ENCODE results near the gene SP140. TPM values are rescaled to one million over a fixed set of nuclear protein-coding genes. Genes with fewer than 3 reads are reported as not detected.

The SP140 gene
- total RNA-seq, 1 donor from 2014 or later = 0.06 TPM

DNA sequence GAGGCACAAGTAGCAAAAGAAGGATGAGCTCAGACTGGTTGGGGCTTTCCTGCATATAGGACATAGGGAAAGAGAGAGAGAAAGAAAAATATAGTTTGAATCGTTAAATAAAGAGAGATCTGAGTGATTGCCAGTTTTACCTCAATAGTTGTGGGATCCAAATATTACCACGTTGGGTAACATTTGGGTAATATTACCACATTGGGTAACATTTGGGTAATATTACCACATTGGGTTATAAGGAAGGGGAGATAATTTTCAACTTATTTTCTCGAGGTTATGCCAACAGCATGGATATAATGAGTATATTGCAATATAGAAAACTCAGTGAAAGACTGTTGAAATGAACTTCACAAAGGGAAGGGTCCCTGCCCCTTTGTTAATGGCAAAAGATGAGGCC lies 20.7 kb downstream of the SP140 start:
- Histone ChIP-seq H3F3A (ENCODE audit: low read depth) (no peaks in the 10 kb centered on the region), H3K36me3 (no peaks in the 10 kb centered on the region), H3K27me3 (no peaks in the 10 kb centered on the region), H3K4me2 (no peak overlapping the region), H3K9me3 (ENCODE audit: low read depth) (no peaks in the 10 kb centered on the region), H3K79me2 (ENCODE audit: low read depth) (no peaks in the 10 kb centered on the region), H4K20me1 (ENCODE audit: low read depth) (no peaks in the 10 kb centered on the region), H3K4me3 (no peak overlapping the region), H3K4me1 (no peaks in the 10 kb centered on the region), H3K27ac (no peak overlapping the region), H2AFZ (replicated peaks) (no peak overlapping the region), H3K9ac (no peak overlapping the region)
- H3K4me1 Mint-ChIP-seq = no peaks in the 10 kb centered on the region
- H3K4me3 Mint-ChIP-seq = no peak overlapping the region
- no peaks in the 10 kb centered on the region for H3K36me3 Mint-ChIP-seq
- no peak overlapping the region for H3K27ac Mint-ChIP-seq
- no peaks in the 10 kb centered on the region for H3K27me3 Mint-ChIP-seq (ENCODE audit: insufficient read depth, low read depth)
- DNase-seq (ENCODE audit: low spot score) = no peak
- no peak for TF ChIP-seq EZH2phosphoT487 (IDR thresholded peaks at IDR 0.05)
- no peak for TF ChIP-seq EZH2 (IDR thresholded peaks at IDR 0.05)
- TF ChIP-seq, protein P1, sequence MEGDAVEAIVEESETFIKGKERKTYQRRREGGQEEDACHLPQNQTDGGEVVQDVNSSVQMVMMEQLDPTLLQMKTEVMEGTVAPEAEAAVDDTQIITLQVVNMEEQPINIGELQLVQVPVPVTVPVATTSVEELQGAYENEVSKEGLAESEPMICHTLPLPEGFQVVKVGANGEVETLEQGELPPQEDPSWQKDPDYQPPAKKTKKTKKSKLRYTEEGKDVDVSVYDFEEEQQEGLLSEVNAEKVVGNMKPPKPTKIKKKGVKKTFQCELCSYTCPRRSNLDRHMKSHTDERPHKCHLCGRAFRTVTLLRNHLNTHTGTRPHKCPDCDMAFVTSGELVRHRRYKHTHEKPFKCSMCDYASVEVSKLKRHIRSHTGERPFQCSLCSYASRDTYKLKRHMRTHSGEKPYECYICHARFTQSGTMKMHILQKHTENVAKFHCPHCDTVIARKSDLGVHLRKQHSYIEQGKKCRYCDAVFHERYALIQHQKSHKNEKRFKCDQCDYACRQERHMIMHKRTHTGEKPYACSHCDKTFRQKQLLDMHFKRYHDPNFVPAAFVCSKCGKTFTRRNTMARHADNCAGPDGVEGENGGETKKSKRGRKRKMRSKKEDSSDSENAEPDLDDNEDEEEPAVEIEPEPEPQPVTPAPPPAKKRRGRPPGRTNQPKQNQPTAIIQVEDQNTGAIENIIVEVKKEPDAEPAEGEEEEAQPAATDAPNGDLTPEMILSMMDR (IDR thresholded peaks at IDR 0.05) = no peak
- H3K9me3 Mint-ChIP-seq = no peaks in the 10 kb centered on the region

GRCh38 chr2:230250231-230250630 lies 24.7 kb downstream of the SP140 start:
- H3K27me3 Mint-ChIP-seq (ENCODE audit: insufficient read depth, low read depth) = no peaks in the 10 kb centered on the region
- H3K4me1 Mint-ChIP-seq = no peaks in the 10 kb centered on the region
- H2AFZ ChIP-seq (replicated peaks) = no peak overlapping the region
- H3K4me1 ChIP-seq = no peaks in the 10 kb centered on the region
- no peak overlapping the region for H3K4me3 ChIP-seq
- H3K27me3 ChIP-seq = no peaks in the 10 kb centered on the region
- H3F3A ChIP-seq (ENCODE audit: low read depth) = no peaks in the 10 kb centered on the region
- H3K36me3 Mint-ChIP-seq = no peaks in the 10 kb centered on the region
- H3K79me2 ChIP-seq (ENCODE audit: low read depth) = no peaks in the 10 kb centered on the region
- H3K9ac ChIP-seq = no peak overlapping the region
- no peaks in the 10 kb centered on the region for H3K9me3 ChIP-seq (ENCODE audit: low read depth)
- H3K4me3 Mint-ChIP-seq = no peak overlapping the region
- H3K9me3 Mint-ChIP-seq = no peaks in the 10 kb centered on the region
- no peak for TF ChIP-seq EZH2phosphoT487 (IDR thresholded peaks at IDR 0.05)
- TF ChIP-seq, protein P1 (IDR thresholded peaks at IDR 0.05) = no peak
- TF ChIP-seq EZH2 (IDR thresholded peaks at IDR 0.05) = no peak
- H4K20me1 ChIP-seq (ENCODE audit: low read depth) = no peaks in the 10 kb centered on the region
- H3K27ac ChIP-seq = no peak overlapping the region
- no peak overlapping the region for H3K27ac Mint-ChIP-seq
- H3K4me2 ChIP-seq = no peak overlapping the region
- no peak for DNase-seq (ENCODE audit: low spot score)
- H3K36me3 ChIP-seq = no peaks in the 10 kb centered on the region

DNA sequence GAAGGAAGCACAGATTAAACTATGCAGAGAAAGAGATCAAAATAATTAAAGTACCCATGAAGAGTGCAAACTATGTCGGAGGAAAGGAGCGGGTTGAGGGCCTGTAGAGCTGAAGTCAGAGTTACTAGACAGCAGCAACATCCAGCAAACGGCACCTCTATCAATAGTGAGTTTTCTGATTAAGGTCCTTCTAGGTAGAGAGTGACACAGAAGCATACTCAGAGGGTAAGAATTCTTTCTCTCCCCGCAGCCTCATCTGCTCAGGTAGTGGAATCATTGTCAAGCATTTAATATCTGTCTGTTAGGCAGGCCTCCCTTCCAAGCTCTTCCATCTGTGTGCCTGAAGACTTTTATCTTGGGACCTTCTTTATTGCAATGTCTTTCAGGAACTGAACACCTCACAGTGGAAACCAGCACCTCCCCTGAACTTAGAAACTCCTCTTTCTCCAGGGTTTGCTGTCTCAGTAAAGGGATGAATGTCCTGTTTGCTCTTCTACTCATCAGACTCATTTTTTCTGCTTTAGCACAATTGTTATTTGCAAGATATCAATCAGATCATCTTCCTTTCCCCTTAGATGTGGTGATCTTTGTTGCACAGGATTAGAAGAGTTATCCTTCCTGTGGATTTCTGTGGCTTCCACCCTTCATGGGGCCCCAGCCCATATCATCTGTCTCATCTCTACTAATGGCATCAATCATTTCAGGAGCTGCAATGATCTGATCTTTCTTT lies 28.8 kb downstream of the SP140 start:
- no peaks in the 10 kb centered on the region for H3K27me3 Mint-ChIP-seq (ENCODE audit: insufficient read depth, low read depth)
- H3K4me2 ChIP-seq = no peak overlapping the region
- H3K9me3 ChIP-seq (ENCODE audit: low read depth) = no peaks in the 10 kb centered on the region
- no peaks in the 10 kb centered on the region for H3K4me1 Mint-ChIP-seq
- H3K9ac ChIP-seq = no peak overlapping the region
- no peak overlapping the region for H3K4me3 Mint-ChIP-seq
- H3K4me3 ChIP-seq = no peak overlapping the region
- H4K20me1 ChIP-seq (ENCODE audit: low read depth) = no peaks in the 10 kb centered on the region
- H3K27me3 ChIP-seq = no peaks in the 10 kb centered on the region
- H3K27ac ChIP-seq = no peak overlapping the region
- H3K36me3 Mint-ChIP-seq = no peaks in the 10 kb centered on the region
- no peak overlapping the region for H2AFZ ChIP-seq (replicated peaks)
- H3K27ac Mint-ChIP-seq = no peak overlapping the region
- no peaks in the 10 kb centered on the region for H3K79me2 ChIP-seq (ENCODE audit: low read depth)
- no peak for TF ChIP-seq EZH2 (IDR thresholded peaks at IDR 0.05)
- TF ChIP-seq EZH2phosphoT487 (IDR thresholded peaks at IDR 0.05) = no peak
- TF ChIP-seq, protein P1 (IDR thresholded peaks at IDR 0.05) = no peak
- no peaks in the 10 kb centered on the region for H3K4me1 ChIP-seq
- no peaks in the 10 kb centered on the region for H3K9me3 Mint-ChIP-seq
- no peak for DNase-seq (ENCODE audit: low spot score)
- H3F3A ChIP-seq (ENCODE audit: low read depth) = no peaks in the 10 kb centered on the region
- no peaks in the 10 kb centered on the region for H3K36me3 ChIP-seq

Data from neural progenitor cell (in vitro differentiated cells).